HepG2 (cell line): ENCODE measurements around the gene DRC7. TPM values are rescaled to one million over a fixed set of nuclear protein-coding genes. Genes with fewer than 3 reads are reported as not detected.

Experiments
- ATM ChIP-seq: fragments of 450-650 bp; IDR thresholded peaks from 2 replicates; pipeline ENCODE4 v1.7.1; 2017; ENCODE audit warnings: mild to moderate bottlenecking, borderline replicate concordance
- FOSL2 ChIP-seq: sonication (generic); formaldehyde crosslinking; IDR thresholded peaks from 2 replicates; pipeline ENCODE4 v1.4.0; 2020; ENCODE audit warnings: missing genetic modification reagents
- GATAD1 ChIP-seq: IDR thresholded peaks from 2 replicates; pipeline ENCODE4 v1.6.1; 2016; ENCODE audit warnings: missing genetic modification reagents, missing compliant biosample characterization
- GMEB1 ChIP-seq: sonication (generic); formaldehyde crosslinking; IDR thresholded peaks from 2 replicates; pipeline ENCODE4 v1.5.1; 2020; ENCODE audit warnings: missing genetic modification reagents, mild to moderate bottlenecking, borderline replicate concordance
- GMEB2 ChIP-seq: IDR thresholded peaks from 2 replicates; pipeline ENCODE4 v1.6.1; 2016; ENCODE audit warnings: missing biosample characterization, missing genetic modification reagents, low read depth
- JUND ChIP-seq: sonication (generic); formaldehyde crosslinking; IDR thresholded peaks from 2 replicates; pipeline ENCODE4 v1.8.0; 2022; ENCODE audit warnings: mild to moderate bottlenecking, missing genetic modification reagents
- MIXL1 ChIP-seq: IDR thresholded peaks from 2 replicates; pipeline ENCODE4 v1.6.1; 2016
- NFYC ChIP-seq: IDR thresholded peaks from 2 replicates; pipeline ENCODE4 v1.6.1; 2016; ENCODE audit warnings: missing genetic modification reagents, missing compliant biosample characterization
- PHB2 ChIP-seq: fragments of 450-650 bp; IDR thresholded peaks from 2 replicates; pipeline ENCODE4 v1.6.1; 2018; ENCODE audit not compliant: partially characterized antibody
- RELA ChIP-seq: sonication (generic); formaldehyde crosslinking; IDR thresholded peaks from 2 replicates; pipeline ENCODE4 v1.4.0; 2020; ENCODE audit warnings: missing genetic modification reagents
- RORA ChIP-seq: sonication (generic); formaldehyde crosslinking; IDR thresholded peaks from 2 replicates; pipeline ENCODE4 v1.5.0; 2020; ENCODE audit warnings: mild to moderate bottlenecking, missing genetic modification reagents, moderate library complexity
- SMAD9 ChIP-seq: sonication (generic); formaldehyde crosslinking; IDR thresholded peaks from 2 replicates; pipeline ENCODE4 v1.5.1; 2020; ENCODE audit warnings: mild to moderate bottlenecking, missing genetic modification reagents
- SRF ChIP-seq: IDR thresholded peaks from 2 replicates; pipeline ENCODE4 v1.6.1; 2011; ENCODE audit warnings: mild to moderate bottlenecking, low read depth, low read length, moderate library complexity
- TAF15 ChIP-seq: fragments of 200-400 bp; formaldehyde crosslinking; IDR thresholded peaks from one replicate; pipeline ENCODE4 v1.6.1; 2018; ENCODE audit warnings: mild to moderate bottlenecking, low read depth, low read length; ENCODE audit not compliant: poor library complexity, severe bottlenecking
- U2AF1 ChIP-seq: fragments of 200-400 bp; formaldehyde crosslinking; optimal IDR thresholded peaks from 2 replicates; pipeline ENCODE3; 2017; ENCODE audit warnings: mild to moderate bottlenecking, low read depth, low read length
- ZIK1 ChIP-seq: sonication (generic); formaldehyde crosslinking; IDR thresholded peaks from 2 replicates; pipeline ENCODE4 v1.5.0; 2020; ENCODE audit warnings: mild to moderate bottlenecking, low read depth, missing genetic modification reagents, borderline replicate concordance
- ZNF274 ChIP-seq: sonication (generic); formaldehyde crosslinking; IDR thresholded peaks from 2 replicates; pipeline ENCODE4 v1.5.1; 2020; ENCODE audit warnings: mild to moderate bottlenecking, missing genetic modification reagents
- ZNF33A ChIP-seq: sonication (generic); formaldehyde crosslinking; IDR thresholded peaks from 2 replicates; pipeline ENCODE4 v1.5.1; 2020; ENCODE audit warnings: missing genetic modification reagents, mild to moderate bottlenecking, moderate library complexity, borderline replicate concordance
- ZNF432 ChIP-seq: sonication (generic); formaldehyde crosslinking; IDR thresholded peaks from 2 replicates; pipeline ENCODE4 v1.5.0; 2020; ENCODE audit warnings: missing genetic modification reagents, mild to moderate bottlenecking, borderline replicate concordance
- ZNF441 ChIP-seq: sonication (generic); formaldehyde crosslinking; IDR thresholded peaks from 2 replicates; pipeline ENCODE4 v1.7.0; 2021; ENCODE audit warnings: missing genetic modification reagents, borderline replicate concordance
- ZNF737 ChIP-seq: sonication (generic); formaldehyde crosslinking; IDR thresholded peaks from 2 replicates; pipeline ENCODE4 v1.5.0; 2020; ENCODE audit warnings: missing genetic modification reagents, mild to moderate bottlenecking, borderline replicate concordance
- ZNF747 ChIP-seq: sonication (generic); formaldehyde crosslinking; IDR thresholded peaks from 2 replicates; pipeline ENCODE4 v1.8.1; 2023; ENCODE audit warnings: missing genetic modification reagents, mild to moderate bottlenecking, borderline replicate concordance
- polyA plus RNA-seq, 8 experiments: library from polyadenylated mRNA; depleted of rRNA in 3 of 8; stranded (reverse) in 7 of 8; unstranded in 1 of 8; fragments of >200 nt; fragmentation: Illumina TruSeq in 4 of 8; extraction: Trizol in 4 of 8; gene quantifications; 2 replicates each; pipeline versions ENCODE4 v1.2.1 to v1.2.3, GENCODE V29; 2011 to 2016; ENCODE audit warnings: low read depth in 4 of 8, missing spikeins in 1 of 8, mixed read lengths in 1 of 8; ENCODE audit not compliant: insufficient read depth in 1 of 8
- total RNA-seq, 5 experiments: library from RNA; depleted of rRNA; stranded (reverse); fragments of >200 nt; fragmentation: Illumina TruSeq; extraction: Trizol; gene quantifications; 2 replicates each; pipeline ENCODE4 v1.2.3, GENCODE V29; 2016; ENCODE audit warnings: low read depth in 1 of 5
- TF ChIP-seq, protein P1 (sequence below): sonication (generic); formaldehyde crosslinking; IDR thresholded peaks from 2 replicates; pipeline ENCODE4 v1.4.0; 2020; ENCODE audit warnings: missing genetic modification reagents
- TF ChIP-seq, protein P2 (sequence below): sonication (generic); formaldehyde crosslinking; IDR thresholded peaks from 2 replicates; pipeline ENCODE4 v1.4.0; 2020; ENCODE audit warnings: missing genetic modification reagents, low read depth, mild to moderate bottlenecking, borderline replicate concordance

DRC7 gene
- total and polyA plus RNA-seq, 2 of the 13 experiments (the other 11 are each of a cell fraction or from before 2014, with no cell fraction given), result 2.7 to 3.4 TPM

- TF ChIP-seq GMEB1 (CRISPR knock-in tag) (peak; percentile 49; the same call in 1 of the 2 replicates), ZNF747 (CRISPR knock-in tag) (no peak), ZNF737 (CRISPR knock-in tag) (0 out of 2 replicates have a peak, but pooled peaks have one; percentile 35), GMEB2 (CRISPR knock-in tag) (no peak), ZNF33A (CRISPR knock-in tag) (no peak), GATAD1 (peak; percentile 11; the same call in 1 of the 2 replicates), ATM (no peak), TAF15 (no peak), SRF (no peak), ZNF432 (CRISPR knock-in tag) (no peak), U2AF1 (no peak), MIXL1 (CRISPR knock-in tag) (peak; percentile 77; the same call in 1 of the 2 replicates), RELA (CRISPR knock-in tag) (no peak), ZIK1 (no peak), RORA (CRISPR knock-in tag) (no peak), JUND (CRISPR knock-in tag) (no peak), PHB2 (no peak), ZNF274 (CRISPR knock-in tag) (no peak), ZNF441 (CRISPR knock-in tag) (peak; percentile 67; the same call in 1 of the 2 replicates), SMAD9 (no peak), NFYC (CRISPR knock-in tag) (no peak), FOSL2 (CRISPR knock-in tag) (no peak)
- TF ChIP-seq, protein P1, sequence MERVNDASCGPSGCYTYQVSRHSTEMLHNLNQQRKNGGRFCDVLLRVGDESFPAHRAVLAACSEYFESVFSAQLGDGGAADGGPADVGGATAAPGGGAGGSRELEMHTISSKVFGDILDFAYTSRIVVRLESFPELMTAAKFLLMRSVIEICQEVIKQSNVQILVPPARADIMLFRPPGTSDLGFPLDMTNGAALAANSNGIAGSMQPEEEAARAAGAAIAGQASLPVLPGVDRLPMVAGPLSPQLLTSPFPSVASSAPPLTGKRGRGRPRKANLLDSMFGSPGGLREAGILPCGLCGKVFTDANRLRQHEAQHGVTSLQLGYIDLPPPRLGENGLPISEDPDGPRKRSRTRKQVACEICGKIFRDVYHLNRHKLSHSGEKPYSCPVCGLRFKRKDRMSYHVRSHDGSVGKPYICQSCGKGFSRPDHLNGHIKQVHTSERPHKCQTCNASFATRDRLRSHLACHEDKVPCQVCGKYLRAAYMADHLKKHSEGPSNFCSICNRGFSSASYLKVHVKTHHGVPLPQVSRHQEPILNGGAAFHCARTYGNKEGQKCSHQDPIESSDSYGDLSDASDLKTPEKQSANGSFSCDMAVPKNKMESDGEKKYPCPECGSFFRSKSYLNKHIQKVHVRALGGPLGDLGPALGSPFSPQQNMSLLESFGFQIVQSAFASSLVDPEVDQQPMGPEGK, result 0 out of 2 replicates have a peak, but pooled peaks have one; percentile 28
- TF ChIP-seq, protein P2, sequence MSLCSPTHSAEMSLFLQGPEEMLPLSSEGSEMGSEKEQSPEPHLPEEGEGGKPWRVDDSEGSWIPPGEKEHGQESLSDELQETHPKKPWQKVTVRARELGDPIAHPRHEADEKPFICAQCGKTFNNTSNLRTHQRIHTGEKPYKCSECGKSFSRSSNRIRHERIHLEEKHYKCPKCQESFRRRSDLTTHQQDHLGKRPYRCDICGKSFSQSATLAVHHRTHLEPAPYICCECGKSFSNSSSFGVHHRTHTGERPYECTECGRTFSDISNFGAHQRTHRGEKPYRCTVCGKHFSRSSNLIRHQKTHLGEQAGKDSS (CRISPR knock-in tag), result peak; percentile 84; the same call in 1 of the 2 replicates
These were observed 9.7 kb downstream of the DRC7 start (continued) for GRCh38 chr16:57704011-57704904.
